Suprapubic skin (tissue), 4 donors: ENCODE data around the gene SEC23IP. TPM values are rescaled to one million over a fixed set of nuclear protein-coding genes. Genes with fewer than 3 reads are reported as not detected.
A peak's percentile ranks its signal among the peaks of the same experiment; 100 is the strongest.

Experiments
- DNase-seq, 2 donors: peaks; one replicate each; pipeline ENCODE4 v3.0.0-alpha.2; 2019; ENCODE audit warnings: low spot score in 2 of 2
- H3K27ac ChIP-seq: fragments of 200-600 bp; sonication (generic); one replicate; pipeline ENCODE4 v1.5.1; 2019
- H3K27me3 ChIP-seq: fragments of 200-600 bp; sonication (generic); one replicate; pipeline ENCODE4 v1.5.1; 2019
- H3K36me3 ChIP-seq: fragments of 200-600 bp; sonication (generic); one replicate; pipeline ENCODE4 v1.5.1; 2019
- H3K4me1 ChIP-seq: fragments of 200-600 bp; sonication (generic); one replicate; pipeline ENCODE4 v1.5.1; 2019
- H3K4me3 ChIP-seq: fragments of 200-600 bp; sonication (generic); one replicate; pipeline ENCODE4 v1.5.1; 2019; ENCODE audit warnings: mild to moderate bottlenecking
- H3K9me3 ChIP-seq: fragments of 200-600 bp; sonication (generic); one replicate; pipeline ENCODE4 v1.5.1; 2019
- CTCF ChIP-seq, 2 donors: fragments of 200-600 bp in 1 of 2; fragments of 450-650 bp in 1 of 2; sonication (generic) in 1 of 2; IDR thresholded peaks; one replicate each; pipeline ENCODE4 v1.5.1; 2016 to 2019; ENCODE audit warnings: antibody characterized with exemption in 2 of 2, mild to moderate bottlenecking in 1 of 2, moderate library complexity in 1 of 2
- EP300 ChIP-seq: sonication (generic); formaldehyde crosslinking; IDR thresholded peaks from one replicate; pipeline ENCODE4 v1.6.1; 2017; ENCODE audit warnings: antibody characterized with exemption
- POLR2A ChIP-seq, 2 donors: fragments of 450-650 bp; IDR thresholded peaks; one replicate each; pipeline ENCODE4 v1.6.1; 2017; ENCODE audit warnings: antibody characterized with exemption in 2 of 2, mild to moderate bottlenecking in 2 of 2, moderate library complexity in 2 of 2
- POLR2AphosphoS5 ChIP-seq, 3 donors: sonication (generic); formaldehyde crosslinking; IDR thresholded peaks; one replicate each; pipeline ENCODE4 v1.6.1; 2017; ENCODE audit warnings: antibody characterized with exemption in 3 of 3
- WGBS: methylation state at CpG from one replicate; pipeline ENCODE4 v1.1.5; 2018; 5-methylcytosine and 5-hydroxymethylcytosine counted together
- total RNA-seq, 4 donors: library from RNA; depleted of rRNA; stranded (reverse); fragments of >200 nt; gene quantifications; one replicate each; pipeline ENCODE4 v1.1.0, GENCODE V29; 2016

The SEC23IP gene
- total RNA-seq, 4 donors from 2014 or later: 20.8 to 49.6 (median 24.2) TPM

GRCh38 chr10:119852822-119853221 is 39.7 kb upstream of the SEC23IP start:
- Histone ChIP-seq H3K4me1 (no peaks in the 10 kb centered on the region), H3K36me3 (peaks cover 71% of the 10 kb centered on the region), H3K9me3 (no peaks in the 10 kb centered on the region), H3K27me3 (no peaks in the 10 kb centered on the region), H3K4me3 (no peak overlapping the region), H3K27ac (no peak overlapping the region)
- 92% methylated on average over 6 of the region's 6 CpGs for WGBS
- DNase-seq: no peak
- TF ChIP-seq POLR2AphosphoS5 (IDR thresholded peaks at IDR 0.05) (no peak), POLR2A (IDR thresholded peaks at IDR 0.05) (no peak), EP300 (no peak), CTCF (IDR thresholded peaks at IDR 0.05) (no peak)

- TF ChIP-seq POLR2AphosphoS5 (IDR thresholded peaks at IDR 0.05): no peak
- no peak for TF ChIP-seq POLR2A (IDR thresholded peaks at IDR 0.05)
- TF ChIP-seq EP300: no peak
- TF ChIP-seq CTCF (IDR thresholded peaks at IDR 0.05): no peak
- Histone ChIP-seq H3K4me3 (no peak overlapping the region), H3K36me3 (peaks cover 74% of the 10 kb centered on the region), H3K27me3 (no peaks in the 10 kb centered on the region), H3K9me3 (no peaks in the 10 kb centered on the region), H3K4me1 (no peaks in the 10 kb centered on the region), H3K27ac (no peak overlapping the region)
- WGBS: 90% methylated on average over 1 of the region's 1 CpG
- no peak for DNase-seq
Observed at GRCh38 chr10:119853574-119853973, 39.0 kb upstream of the SEC23IP start.

GRCh38 chr10:119858063-119858462 is 34.5 kb upstream of the SEC23IP start:
- TF ChIP-seq CTCF (IDR thresholded peaks at IDR 0.05): no peak
- Histone ChIP-seq H3K9me3 (no peaks in the 10 kb centered on the region), H3K27ac (no peak overlapping the region), H3K4me3 (no peak overlapping the region), H3K36me3 (peaks cover 41% of the 10 kb centered on the region), H3K27me3 (no peaks in the 10 kb centered on the region), H3K4me1 (peaks cover 12% of the 10 kb centered on the region)
- no peak for DNase-seq
- 61% methylated on average over 1 of the region's 1 CpG for WGBS

GRCh38 chr10:119859420-119860258 is 32.9 kb upstream of the SEC23IP start:
- Histone ChIP-seq H3K27ac (no peak overlapping the region), H3K36me3 (peaks cover 29% of the 10 kb centered on the region), H3K4me3 (no peak overlapping the region), H3K27me3 (no peaks in the 10 kb centered on the region), H3K4me1 (peaks cover 12% of the 10 kb centered on the region), H3K9me3 (no peaks in the 10 kb centered on the region)
- WGBS: 64% methylated on average over 1 of the region's 1 CpG
- TF ChIP-seq EP300: no peak
- peak; percentile 17 to 45 for TF ChIP-seq CTCF (IDR thresholded peaks at IDR 0.05)
- no peak for TF ChIP-seq POLR2AphosphoS5 (IDR thresholded peaks at IDR 0.05)
- no peak for TF ChIP-seq POLR2A (IDR thresholded peaks at IDR 0.05)
- no peak for DNase-seq

- no peak for DNase-seq
- 67% methylated on average over 7 of the region's 7 CpGs for WGBS
- TF ChIP-seq POLR2AphosphoS5 (IDR thresholded peaks at IDR 0.05): no peak
- TF ChIP-seq EP300: no peak
- no peak for TF ChIP-seq POLR2A (IDR thresholded peaks at IDR 0.05)
- no peaks in the 10 kb centered on the region for H3K9me3 ChIP-seq
- no peaks in the 10 kb centered on the region for H3K27me3 ChIP-seq
- H3K36me3 ChIP-seq: peaks cover 17% of the 10 kb centered on the region
- H3K4me3 ChIP-seq: no peak overlapping the region
- peaks cover 12% of the 10 kb centered on the region for H3K4me1 ChIP-seq
- H3K27ac ChIP-seq: no peak overlapping the region
Observed at GRCh38 chr10:119860866-119861607, 31.5 kb upstream of the SEC23IP start.
